Heart left ventricle (tissue), 16 donors: ENCODE data around the gene HSPB3. TPM values are rescaled to one million over a fixed set of nuclear protein-coding genes. Genes with fewer than 3 reads are reported as not detected.

ENCODE experiments used
- ATAC-seq, 4 donors: fragments of 200-7000 bp; cut with Tn5 transposase; one replicate each; pipeline ENCODE4 v1.9.1; 2020 to 2022; ENCODE audit warnings: moderate library complexity in 4 of 4, mild to moderate bottlenecking in 3 of 4, moderate number of reproducible peaks in 1 of 4
- DNase-seq, 5 donors: peaks; one replicate each; pipeline ENCODE4 v3.0.0-alpha.2; 2020
- H3K27ac ChIP-seq, 12 donors: fragments of 200-600 bp; sonication (generic) in 4 of 12; one replicate each; pipeline versions ENCODE4 v1.5.0 to v1.8.0; 2016 to 2022; ENCODE audit warnings: mild to moderate bottlenecking in 2 of 12
- H3K27me3 ChIP-seq, 9 donors: fragments of 200-600 bp; sonication (generic) in 2 of 9; one replicate each; pipeline versions ENCODE4 v1.5.1 to v1.8.0; 2016 to 2022; ENCODE audit warnings: mild to moderate bottlenecking in 3 of 9
- H3K36me3 ChIP-seq, 9 donors: fragments of 200-600 bp; sonication (generic) in 2 of 9; one replicate each; pipeline versions ENCODE4 v1.5.0 to v1.8.0; 2018 to 2022; ENCODE audit warnings: mild to moderate bottlenecking in 2 of 9
- H3K4me1 ChIP-seq, 12 donors: fragments of 200-600 bp; sonication (generic) in 4 of 12; one replicate each; pipeline versions ENCODE4 v1.5.0 to v1.8.0; 2016 to 2022; ENCODE audit warnings: mild to moderate bottlenecking in 3 of 12
- H3K4me3 ChIP-seq, 12 donors: fragments of 200-600 bp; sonication (generic) in 4 of 12; one replicate each; pipeline versions ENCODE4 v1.5.0 to v1.8.0; 2017 to 2022; ENCODE audit warnings: mild to moderate bottlenecking in 9 of 12, moderate library complexity in 4 of 12
- H3K9me3 ChIP-seq, 12 donors: fragments of 200-600 bp; sonication (generic) in 4 of 12; one replicate each; pipeline versions ENCODE4 v1.5.0 to v1.8.0; 2016 to 2022; ENCODE audit warnings: mild to moderate bottlenecking in 1 of 12
- POLR2A ChIP-seq, 2 donors: fragments of 450-650 bp; IDR thresholded peaks; one replicate each; pipeline ENCODE4 v1.6.1; 2017; ENCODE audit warnings: antibody characterized with exemption in 2 of 2, mild to moderate bottlenecking in 2 of 2, moderate library complexity in 2 of 2
- WGBS, 4 donors: extraction: QIAGEN DNeasy Blood & Tissue Kit in 2 of 4; methylation state at CpG; one replicate each; pipeline versions ENCODE4 v1.1.5 to v1.1.7; 2013 to 2018; 5-methylcytosine and 5-hydroxymethylcytosine counted together
- intact Hi-C, 10 donors: fragments of 100-400 bp; cut with DNase I; formaldehyde crosslinking; loops; one replicate each; pipeline versions ENCODE4 v1.11.1 to v1.14.2; 2022
- polyA plus RNA-seq, 2 donors: library from polyadenylated mRNA; stranded (reverse); fragments of 200-250 nt; gene quantifications; one replicate each; pipeline ENCODE4 v1.2.3, GENCODE V29; 2013
- total RNA-seq, 9 donors: library from RNA; depleted of rRNA in 2 of 9; stranded (reverse); fragments of >200 nt in 2 of 9; fragmentation: NEBNext Ultra II Directional in 3 of 9; extraction: Animal tissue kit (Norgen Biotek cat#: 25700) in 3 of 9; gene quantifications; one replicate each; pipeline versions ENCODE4 v1.1.0 to v1.2.4, GENCODE V29; 2016 to 2023
- TF ChIP-seq, protein P1 (sequence below), 12 donors: fragments of 200-600 bp; sonication (generic) in 4 of 12; IDR thresholded peaks; one replicate each; pipeline versions ENCODE4 v1.5.0 to v1.8.0; 2018 to 2022; ENCODE audit warnings: antibody characterized with exemption in 12 of 12, mild to moderate bottlenecking in 5 of 12
- donor health status: ischemic (EF 13 %, LVEDD 7.1; RV severe dilation, severe dysfunction).
- donor health status: healthy with polysubstance abuse.
- donor health status: DM: no; HTN: yes; CAD: no.
- donor health status: DM: no; HTN: no; CAD: no.
- donor health status: ischemic (EF 25% LVEDD 6.9; RV normal size, moderate dysfunction).
- donor health status: ischemic (EF 25% LVEDD 5.7; RV mildly dilated, moderate dysfunction).
- donor health status: healthy.
- donor health status: DM: yes; HTN: yes; CAD: no.
- donor health status: ischemic (EF 35%, LVEDD 5.7; RV mildly dilated, moderate dysfunction).
- donor health status: nonischemic (EF 11% LVEDD 7.7; RV severe dilation, severe dysfunction).
- donor health status: DM: yes; HTN: yes; CAD: no.
- donor health status: PGD.
- donor health status: ischemic (EF 29% LVEDD 5.4; RV normal size, mild dysfunction).
- donor health status: nonischemic (EF 23%, LVEDD 6.1; RV moderate dilation, normal function).

HSPB3 gene
- total and polyA plus RNA-seq, 11 donors, result 125 to 795 (median 317) TPM

GRCh38 chr5:54454602-54455001 is 897 bp upstream of the HSPB3 start:
- 36 to 47% (median 41%) methylated on average over 2 of the region's 2 CpGs for WGBS, 4 donors
- no peak overlapping the region for H3K4me3 ChIP-seq
- no peak for DNase-seq
- H3K9me3 ChIP-seq, result no peaks in the 10 kb centered on the region
- H3K27ac ChIP-seq, result peak overlapping the region in 8 of 12 donors; percentile 73 to 95 (median 89)
- ATAC-seq, result no peak
- TF ChIP-seq, protein P1, sequence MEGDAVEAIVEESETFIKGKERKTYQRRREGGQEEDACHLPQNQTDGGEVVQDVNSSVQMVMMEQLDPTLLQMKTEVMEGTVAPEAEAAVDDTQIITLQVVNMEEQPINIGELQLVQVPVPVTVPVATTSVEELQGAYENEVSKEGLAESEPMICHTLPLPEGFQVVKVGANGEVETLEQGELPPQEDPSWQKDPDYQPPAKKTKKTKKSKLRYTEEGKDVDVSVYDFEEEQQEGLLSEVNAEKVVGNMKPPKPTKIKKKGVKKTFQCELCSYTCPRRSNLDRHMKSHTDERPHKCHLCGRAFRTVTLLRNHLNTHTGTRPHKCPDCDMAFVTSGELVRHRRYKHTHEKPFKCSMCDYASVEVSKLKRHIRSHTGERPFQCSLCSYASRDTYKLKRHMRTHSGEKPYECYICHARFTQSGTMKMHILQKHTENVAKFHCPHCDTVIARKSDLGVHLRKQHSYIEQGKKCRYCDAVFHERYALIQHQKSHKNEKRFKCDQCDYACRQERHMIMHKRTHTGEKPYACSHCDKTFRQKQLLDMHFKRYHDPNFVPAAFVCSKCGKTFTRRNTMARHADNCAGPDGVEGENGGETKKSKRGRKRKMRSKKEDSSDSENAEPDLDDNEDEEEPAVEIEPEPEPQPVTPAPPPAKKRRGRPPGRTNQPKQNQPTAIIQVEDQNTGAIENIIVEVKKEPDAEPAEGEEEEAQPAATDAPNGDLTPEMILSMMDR (IDR thresholded peaks at IDR 0.05), result no peak
- no peak for TF ChIP-seq POLR2A (IDR thresholded peaks at IDR 0.05)
- H3K27me3 ChIP-seq, result no peaks in the 10 kb centered on the region
- peaks cover 0 to 24% (median 0%) of the 10 kb centered on the region in 12 donors for H3K4me1 ChIP-seq
- H3K36me3 ChIP-seq, result no peaks in the 10 kb centered on the region
- intact Hi-C loops, result no loop called here

- H3K4me1 ChIP-seq, result peaks cover 0 to 24% (median 3%) of the 10 kb centered on the region in 12 donors
- no peaks in the 10 kb centered on the region for H3K9me3 ChIP-seq
- peak overlapping the region; percentile 9 to 68 (median 50) for H3K4me3 ChIP-seq
- H3K27ac ChIP-seq, result peak overlapping the region; percentile 73 to 95 (median 88)
- 6 to 16% (median 12%) methylated on average over 5 of the region's 5 CpGs for WGBS, 4 donors
- intact Hi-C loops, result no loop called here
- no peaks in the 10 kb centered on the region for H3K36me3 ChIP-seq
- peak; percentile 77 to 82 (median 79) for ATAC-seq
- TF ChIP-seq, protein P1 (IDR thresholded peaks at IDR 0.05), result no peak
- TF ChIP-seq POLR2A (IDR thresholded peaks at IDR 0.05), result no peak
- peak in 4 of 5 donors; percentile 50 to 57 (median 53) for DNase-seq
- H3K27me3 ChIP-seq, result no peaks in the 10 kb centered on the region
Measured at GRCh38 chr5:54457094-54457862, 1.8 kb downstream of the HSPB3 start.

DNA sequence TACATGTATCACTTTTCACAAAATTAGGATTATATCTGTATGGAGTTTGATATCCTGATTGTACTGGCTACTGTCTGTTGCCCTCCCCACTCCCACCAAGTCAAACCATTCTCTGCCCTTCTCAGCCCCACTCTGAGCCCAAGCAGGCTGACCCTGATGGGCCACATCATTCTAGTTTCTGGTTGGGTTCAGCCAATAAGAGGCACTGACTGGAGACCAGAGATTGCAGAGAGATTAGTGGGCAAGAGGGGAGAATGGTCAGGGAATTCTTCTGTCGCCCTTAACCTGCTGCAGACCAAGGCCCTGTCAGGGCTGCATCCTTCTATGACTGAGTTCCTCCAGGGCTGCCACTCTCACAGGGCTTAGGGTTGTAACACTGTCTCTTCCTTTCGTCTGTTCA is 2.7 kb downstream of the HSPB3 start:
- Histone ChIP-seq H3K27ac (peak overlapping the region; percentile 73 to 95 (median 88)), H3K9me3 (no peaks in the 10 kb centered on the region), H3K27me3 (no peaks in the 10 kb centered on the region), H3K36me3 (no peaks in the 10 kb centered on the region), H3K4me1 (peaks cover 0 to 24% (median 3%) of the 10 kb centered on the region in 12 donors), H3K4me3 (peak overlapping the region; percentile 9 to 68 (median 50))
- no peak for DNase-seq
- ATAC-seq, result peak in 3 of 4 donors; percentile 6 to 32 (median 12)
- intact Hi-C loops, result no loop called here
- 42 to 55% (median 51%) methylated on average over 2 of the region's 2 CpGs for WGBS, 4 donors
- TF ChIP-seq POLR2A (IDR thresholded peaks at IDR 0.05), result no peak
- TF ChIP-seq, protein P1 (IDR thresholded peaks at IDR 0.05), result no peak

GRCh38 chr5:54460181-54460919 is 4.9 kb downstream of the HSPB3 start:
- H3K4me3 ChIP-seq, result peak overlapping the region in 1 of 12 donors; percentile 49
- 63 to 78% (median 74%) methylated on average over 3 of the region's 3 CpGs for WGBS, 4 donors
- ATAC-seq (peak in 3 of 4 donors; percentile 14 to 73 (median 64)), DNase-seq (peak in 3 of 5 donors; percentile 25 to 62 (median 59))
- H3K9me3 ChIP-seq, result no peaks in the 10 kb centered on the region
- intact Hi-C loops, result no loop called here
- H3K4me1 ChIP-seq, result peaks cover 0 to 20% (median 1%) of the 10 kb centered on the region in 12 donors
- H3K27me3 ChIP-seq, result no peaks in the 10 kb centered on the region
- TF ChIP-seq, protein P1 (IDR thresholded peaks at IDR 0.05), result no peak
- TF ChIP-seq POLR2A (IDR thresholded peaks at IDR 0.05), result no peak
- H3K36me3 ChIP-seq, result no peaks in the 10 kb centered on the region
- peak overlapping the region in 11 of 12 donors; percentile 63 to 95 (median 85) for H3K27ac ChIP-seq
